ENCODE results near the gene PSMB5. TPM values are rescaled to one million over a fixed set of nuclear protein-coding genes. Genes with fewer than 3 reads are reported as not detected.

PSMB5 gene
- total and polyA plus RNA-seq, 12 donors: 35.6 to 206 (median 122) TPM

DNA sequence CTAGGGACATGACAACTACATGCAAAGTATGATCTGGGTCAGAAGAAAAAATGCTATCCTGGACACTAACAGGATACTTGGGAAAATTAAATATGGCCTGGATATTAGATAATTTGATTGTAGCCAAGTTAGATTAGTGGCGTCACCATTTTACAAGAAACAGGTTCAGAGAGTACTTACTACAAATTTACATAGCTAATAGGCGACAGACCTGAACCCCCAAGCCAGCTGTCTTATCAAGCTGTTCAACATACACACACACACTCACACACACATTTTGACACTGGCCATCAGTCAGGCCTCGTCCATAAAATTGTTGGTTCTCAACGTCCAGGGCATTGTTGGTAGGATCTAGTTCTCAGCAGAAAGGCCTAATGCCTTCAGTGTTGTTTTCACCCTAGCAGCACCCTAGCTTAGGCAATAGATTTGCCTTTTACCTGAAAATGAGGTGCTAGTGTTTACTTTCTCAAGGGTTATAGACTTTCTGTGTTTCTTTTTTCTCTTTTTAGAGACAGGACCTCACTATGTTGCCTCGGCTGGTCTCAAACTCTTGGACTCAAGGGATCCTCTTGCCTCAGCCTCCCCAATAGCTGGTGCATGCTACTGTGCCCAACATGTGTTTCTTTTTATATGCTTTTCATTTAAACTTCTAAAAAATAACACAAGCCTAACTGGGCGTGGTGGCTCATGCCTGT lies 21.5 kb downstream of the PSMB5 start:
- ATAC-seq (no peak), DNase-seq (no peak)
- Histone ChIP-seq H3K4me1 (peaks cover 0 to 19% (median 10%) of the 10 kb centered on the region in 9 donors), H3K27ac (no peak overlapping the region), H3K27me3 (no peaks in the 10 kb centered on the region), H3K36me3 (no peaks in the 10 kb centered on the region), H3K9me3 (no peaks in the 10 kb centered on the region), H3K4me3 (no peak overlapping the region)
- intact Hi-C loops (cut with DNase I): no loop called here
- TF ChIP-seq, protein P1, sequence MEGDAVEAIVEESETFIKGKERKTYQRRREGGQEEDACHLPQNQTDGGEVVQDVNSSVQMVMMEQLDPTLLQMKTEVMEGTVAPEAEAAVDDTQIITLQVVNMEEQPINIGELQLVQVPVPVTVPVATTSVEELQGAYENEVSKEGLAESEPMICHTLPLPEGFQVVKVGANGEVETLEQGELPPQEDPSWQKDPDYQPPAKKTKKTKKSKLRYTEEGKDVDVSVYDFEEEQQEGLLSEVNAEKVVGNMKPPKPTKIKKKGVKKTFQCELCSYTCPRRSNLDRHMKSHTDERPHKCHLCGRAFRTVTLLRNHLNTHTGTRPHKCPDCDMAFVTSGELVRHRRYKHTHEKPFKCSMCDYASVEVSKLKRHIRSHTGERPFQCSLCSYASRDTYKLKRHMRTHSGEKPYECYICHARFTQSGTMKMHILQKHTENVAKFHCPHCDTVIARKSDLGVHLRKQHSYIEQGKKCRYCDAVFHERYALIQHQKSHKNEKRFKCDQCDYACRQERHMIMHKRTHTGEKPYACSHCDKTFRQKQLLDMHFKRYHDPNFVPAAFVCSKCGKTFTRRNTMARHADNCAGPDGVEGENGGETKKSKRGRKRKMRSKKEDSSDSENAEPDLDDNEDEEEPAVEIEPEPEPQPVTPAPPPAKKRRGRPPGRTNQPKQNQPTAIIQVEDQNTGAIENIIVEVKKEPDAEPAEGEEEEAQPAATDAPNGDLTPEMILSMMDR (IDR thresholded peaks at IDR 0.05): no peak
- WGBS, 2 donors: 62 to 79% methylated on average over 6 of the region's 6 CpGs

DNA sequence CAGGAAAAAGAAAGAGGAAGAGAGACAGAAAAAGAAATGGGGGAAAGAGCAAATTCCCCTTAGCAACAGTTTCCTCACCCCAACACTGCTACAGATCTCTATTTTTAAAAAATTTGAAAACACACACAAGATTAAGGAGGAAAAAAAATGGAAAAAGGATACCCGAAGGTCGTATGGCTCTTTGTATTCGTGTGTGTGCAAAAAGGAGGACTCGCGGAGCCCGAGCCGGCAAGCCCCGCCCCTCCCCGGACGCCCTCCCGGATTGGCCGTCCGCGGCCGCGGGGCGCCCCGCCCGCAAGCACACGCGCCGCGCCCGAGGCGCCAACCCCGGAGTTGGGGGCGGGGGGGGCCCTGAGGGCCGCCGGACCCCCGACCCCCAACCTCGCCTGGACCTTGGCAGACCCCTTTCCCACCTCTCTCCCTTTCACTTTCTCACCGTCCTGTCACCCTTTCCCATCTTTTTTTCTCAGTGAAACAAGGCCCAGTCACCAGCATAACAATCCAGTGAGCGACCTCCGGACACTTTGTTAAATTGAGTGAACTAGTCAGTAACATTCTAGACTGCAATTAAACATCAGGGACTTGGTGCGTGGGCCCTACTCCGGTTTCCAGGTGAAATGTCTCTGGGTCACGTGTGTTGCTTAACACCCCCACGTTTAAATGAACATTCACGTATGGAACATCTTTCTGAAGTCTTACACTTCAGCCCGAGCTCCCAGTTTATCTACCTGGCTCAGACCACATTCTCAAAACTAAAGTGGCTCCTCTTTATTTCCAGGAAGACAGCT lies 24.6 kb downstream of the PSMB5 start, which contains the start of gene C14orf93:
C14orf93 (minus strand) TSS at position 205 of the 788 bp plus-strand sequence. CDS start 11,120 bp downstream, outside the sequence.
- Histone ChIP-seq H3K4me1 (peaks cover 3 to 39% (median 25%) of the 10 kb centered on the region in 9 donors), H3K27ac (peak within 1 kb of the TSS in 9 of 10 donors; percentile 51 to 91 (median 75)), H3K27me3 (no peaks in the 10 kb centered on the region), H3K36me3 (no peaks in the 10 kb centered on the region), H3K9me3 (no peaks in the 10 kb centered on the region), H3K4me3 (peak within 1 kb of the TSS in 9 of 10 donors; percentile 22 to 65 (median 55))
- WGBS, 2 donors: 2 to 3% methylated on average over 40 of the region's 40 CpGs
- DNase-seq (peak; percentile 86 to 87), ATAC-seq (peak; percentile 30 to 62 (median 46))
- TF ChIP-seq, protein P1 (IDR thresholded peaks at IDR 0.05): no peak
- intact Hi-C loops (cut with DNase I): no loop called here

DNA sequence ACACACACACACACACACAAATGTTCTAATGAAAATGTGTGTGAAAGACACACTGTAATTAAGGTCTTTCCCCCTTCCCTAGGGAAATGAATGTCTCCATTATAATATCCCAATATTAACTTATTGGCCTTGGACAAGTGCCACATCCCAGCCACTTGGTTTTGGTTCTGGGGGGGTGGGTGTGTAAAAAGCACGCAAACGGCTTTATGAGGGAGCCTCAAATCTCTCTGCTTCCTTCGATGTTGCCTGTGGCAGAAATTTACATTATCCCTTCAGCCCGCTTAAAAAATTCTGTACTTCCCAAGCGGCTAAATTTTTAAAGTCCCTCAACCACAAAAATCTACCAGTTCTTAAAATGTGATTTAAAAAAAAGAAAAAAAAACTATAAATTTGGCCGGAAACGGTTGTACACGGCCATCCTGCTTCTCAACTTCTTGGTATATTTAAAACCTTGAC lies 25.2 kb downstream of the PSMB5 start:
- 30 to 32% methylated on average over 8 of the region's 8 CpGs for WGBS, 2 donors
- ATAC-seq: no peak
- peaks cover 3 to 39% (median 25%) of the 10 kb centered on the region in 9 donors for H3K4me1 ChIP-seq
- peak overlapping the region in 9 of 10 donors; percentile 22 to 65 (median 55) for H3K4me3 ChIP-seq
- no peak for DNase-seq
- TF ChIP-seq, protein P1 (IDR thresholded peaks at IDR 0.05): no peak
- intact Hi-C loops (cut with DNase I): no loop called here
- no peaks in the 10 kb centered on the region for H3K27me3 ChIP-seq
- H3K36me3 ChIP-seq: no peaks in the 10 kb centered on the region
- no peaks in the 10 kb centered on the region for H3K9me3 ChIP-seq
- H3K27ac ChIP-seq: peak overlapping the region in 9 of 10 donors; percentile 51 to 91 (median 75)

DNA sequence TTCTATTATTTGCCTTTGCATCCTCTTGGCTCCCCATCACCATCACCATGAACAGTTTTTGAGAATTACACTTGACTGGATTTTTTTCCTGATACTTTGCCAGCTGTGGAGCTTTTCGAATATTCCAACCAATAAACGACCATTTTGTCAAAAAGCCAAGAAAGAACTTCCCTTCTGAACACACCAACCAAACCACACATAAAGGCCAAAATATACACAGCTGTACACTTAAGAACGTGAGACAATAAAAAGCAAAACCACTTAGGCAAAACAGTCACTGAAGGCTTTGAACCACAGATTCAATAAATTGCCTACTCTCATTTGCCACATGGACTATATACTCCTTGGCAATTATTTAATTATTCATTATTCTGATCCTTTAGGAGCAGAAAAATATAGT lies 25.9 kb downstream of the PSMB5 start:
- DNase-seq (no peak), ATAC-seq (no peak)
- 46 to 63% methylated on average over 3 of the region's 3 CpGs for WGBS, 2 donors
- Histone ChIP-seq H3K27ac (no peak overlapping the region), H3K36me3 (no peaks in the 10 kb centered on the region), H3K9me3 (no peaks in the 10 kb centered on the region), H3K4me1 (peaks cover 3 to 39% (median 25%) of the 10 kb centered on the region in 9 donors), H3K27me3 (no peaks in the 10 kb centered on the region), H3K4me3 (peak overlapping the region in 1 of 10 donors; percentile 65)
- intact Hi-C loops (cut with DNase I): no loop called here
- TF ChIP-seq, protein P1 (IDR thresholded peaks at IDR 0.05): no peak

All from heart right ventricle (tissue), 16 donors.